GM04503 (cell line): ENCODE data around the gene AGXT.

Experiments used
- DNase-seq: peaks from one replicate; pipeline ENCODE4 v3.0.0-alpha.2; 2012; ENCODE audit warnings: low read depth

The AGXT gene

DNA sequence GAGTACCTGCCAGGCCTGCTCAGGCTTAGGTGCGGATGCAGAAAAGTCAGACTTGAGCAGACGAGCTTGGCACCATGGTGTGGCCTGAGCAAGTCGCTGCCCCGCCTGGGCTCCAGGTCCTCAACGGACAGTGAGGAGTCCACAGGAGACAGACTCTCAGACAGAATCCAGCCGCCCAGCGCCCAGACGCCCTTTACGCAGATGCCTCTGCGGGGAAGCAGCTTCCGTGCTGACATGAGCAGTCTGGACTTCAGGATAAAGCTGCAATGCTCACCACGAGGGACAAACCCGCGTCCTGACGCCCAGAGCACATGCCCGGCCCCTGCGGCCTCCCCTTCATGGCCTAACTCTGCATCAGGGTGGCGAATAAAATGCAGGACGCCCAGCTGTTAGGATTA lies 30.8 kb downstream of the AGXT start:
- no peak for DNase-seq

DNA sequence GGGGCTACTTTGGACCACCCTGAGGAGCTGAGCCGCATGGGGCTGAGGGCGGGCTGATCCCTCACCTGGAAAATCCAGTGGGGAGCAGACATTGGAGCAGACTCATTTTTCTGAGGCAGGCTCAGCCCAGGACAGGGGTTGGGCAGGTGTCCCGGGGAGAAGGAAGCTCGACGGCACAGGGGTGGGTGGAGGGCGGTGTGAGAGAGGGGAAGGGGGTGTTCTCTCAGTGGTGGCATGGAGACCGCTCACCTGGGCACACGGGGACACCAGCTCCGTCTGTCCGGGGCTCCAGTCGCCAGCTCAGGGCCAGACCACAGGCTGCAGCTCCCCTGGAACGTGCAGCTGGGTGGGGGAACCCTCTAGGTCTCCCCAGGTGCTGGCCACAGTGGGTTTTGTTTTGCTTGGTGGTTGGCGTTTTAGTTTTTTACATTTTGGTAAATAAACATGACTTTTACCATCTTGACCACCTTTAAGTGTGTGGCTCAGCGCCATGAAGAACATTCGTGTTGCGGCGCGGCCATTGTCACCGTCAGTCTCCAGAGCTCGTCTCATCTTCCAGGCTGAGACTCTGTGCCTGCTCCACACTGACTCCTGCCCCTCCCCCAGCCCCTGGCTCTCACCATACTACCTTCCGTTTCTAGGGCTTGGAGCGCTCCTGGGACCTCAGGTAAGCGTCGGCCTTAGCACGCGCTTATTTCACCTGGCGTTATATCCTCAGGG lies 31.7 kb downstream of the AGXT start:
- no peak for DNase-seq

DNA sequence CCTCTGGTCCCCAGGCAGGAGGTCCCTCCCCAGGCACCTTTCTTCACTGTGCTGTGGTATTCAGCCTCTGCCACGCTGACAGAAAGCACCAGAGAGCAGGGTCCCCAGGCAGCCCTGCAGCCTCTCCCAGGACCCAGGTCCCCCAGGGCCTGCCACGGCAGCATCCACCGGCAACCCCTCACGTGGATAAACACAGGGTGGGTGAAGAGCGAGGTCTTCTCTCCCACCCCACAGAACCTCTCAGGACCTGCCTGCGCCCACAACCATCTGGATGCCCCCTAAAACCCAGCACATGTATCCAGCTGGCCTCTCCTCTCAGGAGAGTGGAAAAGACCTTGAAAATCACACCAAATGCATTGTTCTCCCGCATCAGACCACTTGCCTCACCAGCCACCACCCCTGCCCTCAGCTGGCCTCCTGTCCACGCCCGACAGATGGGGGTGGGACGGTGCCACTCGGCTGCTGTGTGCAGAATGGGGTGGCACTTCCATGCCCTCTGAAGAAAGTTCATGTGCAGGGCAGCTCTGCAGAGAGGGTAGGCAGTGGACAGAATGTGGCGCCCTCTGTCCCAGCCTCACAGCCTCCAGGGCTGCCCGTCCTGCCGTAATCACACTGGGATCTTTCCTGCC lies 33.5 kb downstream of the AGXT start:
- DNase-seq: no peak

DNA sequence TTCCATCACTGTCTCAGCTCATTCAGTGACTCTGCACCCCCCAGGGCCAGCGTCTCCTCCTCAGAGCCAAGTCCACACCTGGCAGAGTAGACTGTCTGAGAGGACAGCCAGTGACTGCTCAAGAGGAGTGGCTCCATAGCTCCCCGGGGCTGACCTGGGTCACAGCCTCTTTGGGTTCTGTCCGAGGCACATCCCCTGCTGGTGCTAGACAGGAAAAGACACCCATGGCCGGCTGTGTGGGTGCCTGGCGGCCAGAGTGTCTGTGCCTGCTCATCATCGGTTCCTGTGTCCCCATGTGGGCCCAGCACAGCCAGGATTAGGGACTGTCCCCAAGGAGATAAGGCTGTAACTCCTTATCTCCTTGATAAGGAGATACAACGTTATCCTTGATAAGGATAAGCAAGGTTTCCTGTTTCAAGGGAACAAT lies 34.0 kb downstream of the AGXT start:
- DNase-seq: no peak

DNA sequence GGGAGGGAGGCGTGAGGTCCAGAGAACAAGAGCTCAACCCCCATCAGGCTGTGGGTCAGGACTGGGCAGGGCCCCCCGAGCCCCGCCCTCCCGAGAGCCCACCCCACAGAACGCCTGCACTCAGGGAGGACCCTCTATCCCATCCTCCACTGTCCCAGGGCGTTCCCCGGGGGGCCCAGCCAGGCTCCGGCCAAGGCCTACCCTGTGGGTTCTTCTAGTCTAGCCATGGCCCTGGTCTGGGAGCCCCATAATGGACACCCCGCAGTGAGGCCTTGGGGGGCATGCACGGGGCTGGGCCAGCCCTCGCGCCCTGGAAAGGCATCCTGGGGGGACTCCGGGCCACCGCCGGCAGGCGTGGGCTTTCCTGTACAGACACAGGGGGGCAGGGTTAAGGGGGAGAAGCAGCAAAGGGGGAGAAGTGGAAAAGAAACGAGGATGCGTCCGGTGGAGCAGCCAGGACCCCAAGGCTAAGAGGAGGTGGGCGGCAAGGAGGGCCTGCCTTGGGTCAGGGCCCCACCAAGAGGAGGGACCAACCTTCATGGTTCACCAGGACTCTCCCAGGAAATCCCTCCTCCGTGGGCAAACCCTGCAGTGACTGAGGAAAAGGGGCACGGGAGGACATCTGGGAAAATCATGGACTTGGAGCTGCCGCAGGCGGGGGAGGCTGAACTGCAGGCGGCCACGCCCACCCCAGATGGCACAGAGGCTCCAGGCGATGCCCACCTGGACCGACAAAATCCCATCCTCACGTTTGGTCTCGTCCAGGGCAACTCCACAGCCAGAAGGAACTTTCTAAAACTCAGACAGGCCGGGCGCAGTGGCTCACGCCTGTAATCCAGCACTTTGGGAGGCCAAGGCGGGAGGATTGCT lies 34.8 kb downstream of the AGXT start:
- DNase-seq: no peak

DNA sequence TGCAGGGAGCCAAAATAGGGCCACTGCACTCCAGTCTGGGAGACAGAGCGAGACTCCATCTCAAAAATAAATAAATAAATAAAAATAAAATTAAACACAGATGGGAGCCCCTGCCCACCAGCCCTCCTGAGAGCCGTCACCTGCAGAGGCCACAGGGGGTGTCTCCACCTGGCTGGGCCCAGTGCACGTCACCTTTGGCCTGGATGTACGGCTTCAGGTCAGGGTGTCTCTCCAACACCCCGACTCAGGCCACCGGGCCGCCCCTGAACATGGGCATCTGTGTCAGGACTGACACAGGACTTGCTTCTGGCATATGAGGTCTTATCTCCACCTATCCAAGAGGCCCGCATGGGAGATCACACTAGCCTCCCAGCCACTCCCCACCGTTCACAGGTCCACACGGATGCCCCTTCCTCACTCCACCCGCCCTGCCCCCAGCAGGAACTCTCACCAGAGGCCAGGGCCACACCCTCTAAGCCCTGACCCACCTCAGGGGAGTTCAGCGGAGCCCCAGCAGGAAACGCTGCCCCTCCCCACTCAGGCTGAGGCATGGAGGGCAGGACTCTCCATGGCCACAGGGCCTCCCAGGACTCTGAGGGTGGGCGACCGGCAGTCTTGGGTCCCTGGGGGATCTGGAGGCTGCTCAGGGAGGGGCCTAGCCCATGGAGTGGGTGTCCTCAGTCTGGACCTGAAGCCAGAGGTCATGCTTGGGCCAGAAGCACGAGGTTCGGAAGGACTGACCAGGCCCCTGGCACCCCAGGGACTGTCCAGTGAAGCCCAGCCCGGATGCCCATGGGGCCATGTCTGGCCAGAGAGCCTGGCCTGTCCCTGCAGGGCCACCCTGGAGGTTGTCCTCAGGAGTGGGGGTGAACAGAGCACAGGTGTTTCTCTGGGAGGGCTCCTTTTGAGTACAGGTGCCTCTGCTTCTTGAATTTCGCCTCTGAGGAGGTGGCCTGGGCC lies 35.9 kb downstream of the AGXT start:
- DNase-seq: no peak

DNA sequence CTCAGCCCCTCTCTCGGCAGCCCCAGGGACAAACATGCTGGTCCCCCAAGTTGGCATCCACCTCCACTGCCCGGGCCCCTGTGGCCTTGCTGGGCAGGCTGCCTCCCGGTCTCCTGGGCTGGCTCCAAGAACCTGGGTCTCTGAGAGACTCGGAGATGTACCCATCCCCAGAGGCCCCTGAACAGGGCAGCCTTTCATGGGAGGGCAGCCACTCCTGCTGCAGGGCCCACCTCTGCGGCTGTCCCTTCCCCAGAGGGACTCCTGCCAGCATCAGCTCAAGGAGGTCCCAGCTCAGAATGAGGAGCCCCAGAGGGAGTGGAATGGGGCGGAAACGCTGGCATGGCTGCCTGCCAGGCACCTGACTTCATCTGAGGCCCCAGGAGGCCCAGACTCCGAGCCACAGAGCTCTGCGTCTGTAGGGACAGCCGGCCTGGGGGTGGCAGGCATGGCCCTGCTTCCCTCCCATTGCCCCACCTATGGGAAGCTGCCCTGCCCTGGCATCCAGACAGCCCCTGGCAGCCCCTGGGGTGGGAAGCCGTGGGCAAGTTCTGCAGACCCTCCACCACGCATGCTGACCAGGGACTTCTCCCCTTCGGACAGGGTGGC lies 36.7 kb downstream of the AGXT start:
- no peak for DNase-seq

DNA sequence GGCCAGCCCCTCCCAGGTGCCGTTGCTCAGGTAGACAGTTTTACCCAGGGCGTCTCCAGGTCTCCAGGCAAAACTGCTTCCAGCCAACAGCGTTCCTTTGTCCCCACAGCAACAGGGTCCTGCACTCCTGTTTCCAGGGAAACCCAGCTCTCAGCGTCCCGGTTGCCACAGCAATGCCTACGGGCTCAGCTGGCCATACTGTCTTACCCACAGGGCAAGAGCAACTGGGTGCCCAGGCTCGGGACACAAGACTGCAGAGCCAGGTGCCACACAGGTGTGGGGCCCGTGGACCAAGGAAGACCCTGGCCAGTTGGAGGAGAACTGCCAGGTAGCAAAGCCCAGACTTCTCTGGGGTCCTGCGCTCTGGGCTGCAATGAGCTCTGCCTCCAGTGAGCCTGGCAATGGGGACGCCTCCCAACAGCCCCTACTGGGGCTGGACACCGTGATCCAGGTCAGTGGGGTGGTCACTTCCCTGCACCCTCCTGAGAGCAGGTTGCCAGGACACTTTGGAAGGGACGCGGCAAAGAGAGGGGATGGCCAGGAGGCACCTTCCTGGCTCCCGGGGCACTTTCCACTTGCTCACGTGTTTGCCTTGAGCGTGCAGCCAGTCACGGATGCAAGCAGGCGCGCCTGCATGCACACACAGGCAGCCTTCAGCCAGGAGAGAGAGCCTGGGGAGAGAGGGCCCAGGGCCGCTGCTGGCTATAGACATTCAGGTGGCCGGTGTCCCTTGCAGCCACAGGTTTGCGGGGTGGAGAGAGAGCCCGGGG lies 37.7 kb downstream of the AGXT start, which contains the start of gene CROCC2:
CROCC2 (plus strand) TSS at position 196 of the 770 bp plus-strand sequence; CDS start at position 374, 178 bp downstream.
- DNase-seq: no peak

DNA sequence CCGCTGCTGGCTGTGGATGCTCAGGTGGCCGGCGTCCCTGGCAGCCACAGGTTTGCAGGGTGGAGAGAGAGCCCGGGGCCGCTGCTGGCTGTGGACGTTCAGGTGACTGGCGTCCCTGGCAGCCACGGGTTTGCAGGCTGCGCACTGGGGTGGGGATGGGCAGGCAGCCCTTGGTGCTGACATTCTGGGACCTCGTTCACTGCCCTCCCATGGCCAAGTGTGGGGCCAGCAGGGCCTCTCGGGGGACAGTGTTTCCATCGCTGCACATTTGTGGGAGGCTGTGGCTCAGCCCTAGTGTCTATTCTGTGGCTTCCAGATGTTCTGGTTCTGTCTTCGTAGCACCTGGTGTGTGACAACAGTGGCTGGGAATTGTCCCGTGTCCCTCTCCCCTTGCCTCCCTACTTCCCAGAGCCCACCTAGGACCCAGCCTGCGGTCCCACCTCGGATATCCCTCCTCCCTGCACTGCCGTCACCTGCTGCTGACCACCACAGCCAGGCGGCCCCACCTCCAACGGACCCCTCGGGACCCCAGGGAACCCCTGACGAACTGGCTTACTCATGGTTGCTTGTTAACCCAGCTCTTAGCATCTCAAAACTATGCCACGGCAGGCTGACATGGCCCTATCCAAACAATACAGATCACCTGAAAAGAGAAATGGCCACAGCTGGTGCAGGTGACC lies 38.4 kb downstream of the AGXT start:
- no peak for DNase-seq

DNA sequence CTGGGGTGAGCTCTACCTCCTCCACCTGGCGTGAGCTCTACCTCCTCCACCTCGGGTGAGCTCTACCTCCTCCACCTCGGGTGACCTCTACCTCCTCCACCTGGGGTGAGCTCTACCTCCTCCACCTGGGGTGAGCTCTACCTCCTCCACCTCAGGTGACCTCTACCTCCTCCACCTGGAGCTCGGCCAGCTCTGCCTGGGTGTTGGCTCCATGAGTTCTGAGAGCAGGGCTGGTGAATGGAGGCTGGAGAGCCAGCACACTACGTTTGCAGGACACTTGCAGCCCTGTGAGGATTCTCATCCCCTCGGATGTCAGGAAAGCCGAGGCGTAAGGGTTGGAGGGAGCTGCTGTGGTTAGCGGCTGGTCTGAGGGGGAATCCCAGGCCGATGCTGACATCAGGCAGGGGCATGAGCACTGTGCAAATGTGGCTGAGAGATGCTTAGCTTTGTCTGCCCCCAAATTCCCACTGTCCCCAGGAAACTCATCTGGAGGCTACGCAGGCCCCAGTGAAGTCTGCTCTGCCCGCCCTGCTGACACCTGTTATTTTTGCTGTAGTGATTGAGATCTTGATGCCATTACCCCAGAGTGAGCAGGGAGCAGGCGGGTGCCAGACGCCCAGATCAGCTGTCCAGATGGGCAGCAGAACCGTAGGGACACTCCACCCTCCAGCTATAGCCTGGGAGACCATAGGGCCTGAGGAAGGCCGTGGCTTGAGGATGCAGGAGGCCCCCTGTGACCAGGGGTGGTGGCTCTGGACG lies 40.8 kb downstream of the AGXT start:
- no peak for DNase-seq

DNA sequence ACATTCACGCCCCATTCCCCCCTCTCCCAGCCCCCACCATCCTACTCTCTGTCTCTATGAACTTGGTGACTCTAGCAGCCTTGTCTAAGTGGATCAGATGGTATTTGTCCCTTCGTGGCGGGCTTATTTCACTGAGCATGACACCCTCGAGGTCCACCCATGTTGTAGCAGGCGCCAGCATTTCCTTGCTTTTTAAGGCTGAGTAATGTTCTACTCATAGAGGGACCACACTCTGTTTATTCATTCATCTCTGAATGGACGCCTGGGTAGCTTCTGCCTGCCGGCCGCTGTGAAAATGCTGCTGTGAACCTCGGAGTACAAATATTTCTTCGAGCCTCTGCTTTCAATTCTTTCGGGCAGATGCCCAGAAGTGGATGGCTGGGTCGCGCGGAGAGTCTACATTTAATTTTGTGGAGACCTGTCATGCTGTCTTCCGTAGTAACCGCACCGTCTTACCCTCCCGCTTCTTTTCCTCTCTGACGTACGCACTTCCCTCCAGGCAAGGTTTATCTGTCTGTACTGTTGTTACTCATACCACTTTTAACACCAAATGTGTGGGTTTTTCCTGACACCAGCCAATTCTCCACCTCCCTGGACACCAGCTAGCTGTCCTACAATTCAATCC lies 43.1 kb downstream of the AGXT start:
- no peak for DNase-seq

DNA sequence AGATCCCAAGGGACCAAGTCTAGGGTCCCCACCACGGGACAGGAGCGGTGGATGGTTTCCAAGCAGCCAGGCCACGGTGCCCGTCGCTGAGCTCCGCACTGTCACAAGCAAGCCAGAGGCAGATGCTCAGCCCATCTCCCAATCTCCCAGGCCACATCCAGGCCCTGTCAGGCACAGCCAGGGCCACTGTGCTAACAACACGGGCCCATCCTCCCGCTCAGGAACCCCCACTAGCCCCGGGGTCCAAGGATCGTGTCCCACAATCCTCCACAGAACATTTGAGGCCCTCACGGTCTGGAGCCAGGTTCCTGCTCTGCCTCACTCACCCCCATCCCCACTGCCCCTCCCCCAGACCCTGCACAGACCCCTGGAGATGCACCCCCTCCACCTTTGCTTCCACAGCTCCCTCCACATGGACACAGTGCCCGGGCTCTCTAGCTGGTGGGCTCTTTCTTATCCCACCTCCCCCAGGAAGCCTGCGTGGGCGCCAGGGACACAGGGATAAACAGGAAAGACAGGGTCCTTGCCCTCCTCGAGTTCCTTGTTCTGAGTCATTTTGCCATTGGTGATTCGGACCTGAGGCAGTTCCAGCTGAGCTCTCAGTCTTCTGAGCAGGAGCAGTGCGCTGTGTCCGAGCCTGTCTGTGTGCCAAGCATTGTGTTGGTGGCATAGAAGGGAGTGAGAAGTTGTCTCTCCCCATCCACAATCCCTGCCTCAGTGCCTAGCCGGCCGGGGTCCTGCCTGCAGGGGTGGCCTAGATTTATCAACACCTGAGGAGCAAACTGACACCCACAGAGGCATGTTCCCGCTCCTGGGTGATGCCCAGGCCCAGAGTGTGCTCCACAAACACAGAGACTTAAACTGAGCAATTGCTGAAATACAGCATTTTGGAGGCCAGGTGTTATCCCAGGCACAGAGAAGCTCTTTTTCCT lies 44.5 kb downstream of the AGXT start:
- no peak for DNase-seq

DNA sequence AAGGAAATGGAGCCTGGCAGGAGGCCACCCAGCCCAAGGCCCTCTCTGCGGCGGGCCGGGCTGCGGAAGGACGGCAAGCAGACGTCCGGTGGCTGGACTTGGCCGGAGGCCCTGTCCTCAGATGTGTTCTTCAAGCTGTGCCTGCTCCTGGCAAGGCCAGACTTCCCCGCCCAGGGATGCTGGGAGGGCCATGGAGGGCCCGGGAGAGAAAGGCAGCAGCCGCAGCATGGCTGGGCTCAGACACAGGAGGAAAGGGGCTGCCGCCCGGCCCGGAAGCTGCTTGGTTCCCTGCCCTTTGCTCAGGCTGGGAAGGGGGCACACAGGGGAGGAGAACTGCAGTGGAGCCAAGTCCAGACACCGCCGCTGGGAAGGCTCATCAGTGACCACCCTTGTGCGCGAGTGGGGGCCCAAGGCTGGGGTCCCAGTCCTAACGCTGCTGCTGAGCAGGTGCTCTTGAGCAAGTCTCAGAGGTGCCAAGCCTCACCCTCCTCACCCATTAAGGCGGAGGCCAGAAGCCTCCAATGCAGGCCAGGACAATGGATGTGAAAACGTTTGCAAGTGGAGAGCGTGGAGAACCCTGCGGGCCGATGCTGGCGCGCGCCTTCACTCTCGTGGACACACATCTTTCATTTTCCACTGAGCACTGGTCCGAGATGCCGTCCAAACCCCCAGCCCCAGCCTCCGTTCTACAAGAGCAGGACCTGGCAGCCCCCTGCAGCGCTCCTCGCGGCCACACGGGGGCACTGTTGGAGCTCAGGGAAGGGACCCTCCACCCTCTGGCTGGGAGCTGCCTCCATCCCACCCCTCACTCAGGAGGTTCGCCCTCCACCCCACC lies 45.4 kb downstream of the AGXT start:
- DNase-seq: no peak

DNA sequence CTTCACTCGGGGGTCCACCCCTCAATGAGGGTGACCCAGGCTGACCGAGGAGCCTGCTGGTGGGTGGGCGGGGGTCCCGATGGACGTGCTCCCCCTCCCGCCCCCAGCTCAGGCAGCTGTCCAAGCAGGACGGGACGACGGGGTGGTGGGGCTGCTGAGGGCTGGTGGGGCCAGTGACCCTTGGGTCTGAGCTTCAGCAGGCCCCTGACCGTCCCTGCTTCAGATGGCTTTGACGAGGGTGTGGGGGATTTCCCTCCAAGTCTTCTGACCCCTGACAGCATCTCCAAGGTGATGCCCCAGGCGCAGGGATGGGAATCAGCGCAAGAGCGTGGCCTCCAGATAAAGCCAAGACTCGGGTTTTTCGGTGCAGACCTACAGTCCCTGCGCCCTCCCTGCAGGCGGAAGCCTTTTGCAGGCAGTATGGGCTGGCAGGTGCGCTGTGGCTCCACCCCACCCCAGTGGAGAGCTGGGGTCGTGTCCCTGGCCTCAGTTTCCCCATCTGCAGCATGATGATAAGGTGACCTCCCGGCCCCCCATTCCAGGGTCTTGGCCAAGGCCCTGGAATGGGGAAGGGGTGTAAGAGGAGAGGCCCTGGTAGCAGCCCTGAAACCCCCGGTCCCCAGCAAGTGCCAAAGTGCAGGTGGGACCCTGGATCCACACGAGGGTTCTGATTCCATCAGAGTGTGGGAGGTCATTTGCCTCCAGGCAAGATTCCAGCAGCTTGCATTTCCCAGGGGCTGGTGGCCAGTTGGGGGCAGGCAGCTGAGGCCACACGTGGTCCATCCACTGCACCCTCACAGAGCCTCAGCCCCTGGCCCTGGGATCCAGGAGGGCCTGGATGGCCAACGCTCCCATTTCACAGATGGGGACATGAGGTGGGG lies 46.3 kb downstream of the AGXT start:
- DNase-seq: no peak

DNA sequence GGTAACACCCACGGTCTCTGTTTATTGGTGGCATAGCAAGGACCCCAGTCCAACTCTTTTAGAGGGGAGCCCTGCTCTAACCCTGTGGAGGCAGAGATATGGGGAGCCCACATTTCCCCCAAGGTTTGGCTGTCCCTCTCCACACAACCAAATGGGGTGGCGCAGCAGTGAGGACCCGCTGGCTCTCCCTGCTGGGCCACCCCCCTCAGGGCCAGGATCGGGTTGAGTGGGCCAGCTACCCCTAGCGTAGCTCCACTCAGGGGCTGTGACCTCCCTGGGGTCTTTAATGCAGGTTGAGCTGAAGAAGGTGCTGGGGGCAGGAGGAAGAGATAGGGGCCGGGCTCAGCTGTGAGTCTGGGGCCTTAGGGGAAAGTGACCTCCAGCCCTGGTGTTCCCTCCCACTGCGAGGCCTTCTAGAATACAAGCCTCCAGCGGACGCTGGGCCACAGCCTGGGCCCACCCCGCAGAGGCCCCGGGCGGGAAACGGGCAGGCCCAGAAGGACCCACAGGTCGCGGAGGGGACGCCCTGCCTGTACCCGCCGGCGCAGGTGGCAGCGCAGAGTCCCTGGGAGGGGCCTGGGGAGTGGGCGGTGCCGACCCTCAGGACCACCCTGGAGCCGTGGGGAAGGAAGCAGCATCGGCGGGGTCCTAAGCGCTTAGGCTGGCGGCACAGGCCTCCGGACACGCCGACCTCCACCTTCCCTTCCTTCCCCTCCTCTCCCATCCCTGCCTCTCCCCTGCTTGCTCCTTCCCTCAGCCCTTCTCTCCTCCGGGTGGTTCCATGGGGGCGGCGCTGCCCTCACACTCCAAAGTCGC lies 47.1 kb downstream of the AGXT start:
- DNase-seq: no peak
